ENCODE measurements around the gene SLC27A5.

- TF ChIP-seq POLR2A (IDR thresholded peaks at IDR 0.05; ENCODE audit: low read length), result no peak
- no peak for TF ChIP-seq GATA1 (IDR thresholded peaks at IDR 0.05; ENCODE audit: low read depth, low read length)
Measured at GRCh38 chr19:58474291-58474996, 37.3 kb downstream of the SLC27A5 start.

Data from erythroblast (primary cell).